Measurements from ENCODE around the gene NUDT9.
"Not testable (repeated sequence)": the region's sequence is repeated elsewhere in the genome, so short reads cannot be mapped to it uniquely, and the experiment has no call there.

NUDT9 gene

GRCh38 chr4:87406902-87407301, 15.5 kb upstream of the NUDT9 start:
- not testable (repeated sequence) for DNase-seq (ENCODE audit: low read depth, low spot score); H3K27ac ChIP-seq

- H3K27ac ChIP-seq, result no peak overlapping the region
- DNase-seq (ENCODE audit: low read depth, low spot score), result no peak
These were observed 12.9 kb upstream of the NUDT9 start for GRCh38 chr4:87409420-87409939.

GRCh38 chr4:87410157-87410556, 12.2 kb upstream of the NUDT9 start:
- H3K27ac ChIP-seq, result no peak overlapping the region
- DNase-seq (ENCODE audit: low read depth, low spot score), result no peak

GRCh38 chr4:87410679-87411078, 11.7 kb upstream of the NUDT9 start:
- no peak overlapping the region for H3K27ac ChIP-seq
- no peak for DNase-seq (ENCODE audit: low read depth, low spot score)

GRCh38 chr4:87414816-87415215, 7.6 kb upstream of the NUDT9 start:
- DNase-seq (ENCODE audit: low read depth, low spot score), result no peak
- H3K27ac ChIP-seq, result no peak overlapping the region

- no peak overlapping the region for H3K27ac ChIP-seq
- no peak for DNase-seq (ENCODE audit: low read depth, low spot score)
These were observed 5.4 kb upstream of the NUDT9 start for GRCh38 chr4:87416965-87417364.

- H3K27ac ChIP-seq; DNase-seq (ENCODE audit: low read depth, low spot score): not testable (repeated sequence)
These were observed 4.0 kb upstream of the NUDT9 start for GRCh38 chr4:87418410-87418809.

GRCh38 chr4:87419578-87420249, 2.7 kb upstream of the NUDT9 start:
- no peak overlapping the region for H3K27ac ChIP-seq
- peak; percentile 29 for DNase-seq (ENCODE audit: low read depth, low spot score)

GRCh38 chr4:87420276-87420830, 2.0 kb upstream of the NUDT9 start:
- no peak overlapping the region for H3K27ac ChIP-seq
- no peak for DNase-seq (ENCODE audit: low read depth, low spot score)

GRCh38 chr4:87423317-87424098, 1.1 kb downstream of the NUDT9 start:
- no peak for DNase-seq (ENCODE audit: low read depth, low spot score)
- peak overlapping the region; percentile 91 for H3K27ac ChIP-seq

- H3K27ac ChIP-seq, result peak overlapping the region; percentile 44
These were observed 1.7 kb downstream of the NUDT9 start for GRCh38 chr4:87424099-87424543.

GRCh38 chr4:87425711-87426110, 3.3 kb downstream of the NUDT9 start:
- DNase-seq (ENCODE audit: low read depth, low spot score), result no peak
- peak overlapping the region; percentile 44 for H3K27ac ChIP-seq

More at GRCh38 chr4:87424099-87424543, 1.7 kb downstream of the NUDT9 start:
- not testable (repeated sequence) for DNase-seq (ENCODE audit: low read depth, low spot score)

GRCh38 chr4:87426865-87427517, 4.6 kb downstream of the NUDT9 start:
- DNase-seq (ENCODE audit: low read depth, low spot score), result no peak
- no peak overlapping the region for H3K27ac ChIP-seq

- DNase-seq (ENCODE audit: low read depth, low spot score), result no peak
These were observed 5.1 kb downstream of the NUDT9 start for GRCh38 chr4:87427518-87427868.

GRCh38 chr4:87428979-87429378, 6.6 kb downstream of the NUDT9 start:
- H3K27ac ChIP-seq, result no peak overlapping the region
- no peak for DNase-seq (ENCODE audit: low read depth, low spot score)

More at GRCh38 chr4:87427518-87427868, 5.1 kb downstream of the NUDT9 start:
- no peak overlapping the region for H3K27ac ChIP-seq

GRCh38 chr4:87430038-87430437, 7.7 kb downstream of the NUDT9 start:
- no peak overlapping the region for H3K27ac ChIP-seq
- no peak for DNase-seq (ENCODE audit: low read depth, low spot score)

- no peak for DNase-seq (ENCODE audit: low read depth, low spot score)
- H3K27ac ChIP-seq, result no peak overlapping the region
These were observed 11.0 kb downstream of the NUDT9 start for GRCh38 chr4:87433342-87433741.

- no peak overlapping the region for H3K27ac ChIP-seq
- DNase-seq (ENCODE audit: low read depth, low spot score), result no peak
These were observed 20.5 kb downstream of the NUDT9 start for GRCh38 chr4:87442889-87443288.

- DNase-seq (ENCODE audit: low read depth, low spot score), result no peak
- no peak overlapping the region for H3K27ac ChIP-seq
These were observed 22.4 kb downstream of the NUDT9 start for GRCh38 chr4:87444741-87445140.

GRCh38 chr4:87445964-87446363, 23.6 kb downstream of the NUDT9 start:
- H3K27ac ChIP-seq, result no peak overlapping the region
- no peak for DNase-seq (ENCODE audit: low read depth, low spot score)

GRCh38 chr4:87446375-87446774, 24.0 kb downstream of the NUDT9 start:
- not testable (repeated sequence) for DNase-seq (ENCODE audit: low read depth, low spot score); H3K27ac ChIP-seq

Data from epithelial cell of prostate (primary cell).